HCEC 1CT (cell line): ENCODE measurements around the gene LINGO1.

Experiments
- DNase-seq: peaks from one replicate; pipeline ENCODE4 v3.0.0-alpha.2; 2017

The LINGO1 gene

GRCh38 chr15:77630956-77631744 lies 1.6 kb downstream of the LINGO1 start:
- no peak for DNase-seq

GRCh38 chr15:77630056-77630455 lies 2.7 kb downstream of the LINGO1 start:
- DNase-seq: no peak

- DNase-seq: no peak
Measured at GRCh38 chr15:77629070-77630030, 3.4 kb downstream of the LINGO1 start.

GRCh38 chr15:77628010-77628409 lies 4.7 kb downstream of the LINGO1 start:
- no peak for DNase-seq

GRCh38 chr15:77627581-77627980 lies 5.1 kb downstream of the LINGO1 start:
- DNase-seq: no peak

GRCh38 chr15:77627067-77627466 lies 5.6 kb downstream of the LINGO1 start:
- DNase-seq: no peak

- no peak for DNase-seq
Measured at GRCh38 chr15:77626002-77626401, 6.7 kb downstream of the LINGO1 start.

GRCh38 chr15:77625376-77625775 lies 7.3 kb downstream of the LINGO1 start:
- DNase-seq: no peak

- DNase-seq: no peak
Measured at GRCh38 chr15:77624868-77625267, 7.8 kb downstream of the LINGO1 start.

GRCh38 chr15:77623755-77624524 lies 8.8 kb downstream of the LINGO1 start:
- DNase-seq: no peak

- no peak for DNase-seq
Measured at GRCh38 chr15:77622934-77623754, 9.6 kb downstream of the LINGO1 start.

GRCh38 chr15:77622209-77622933 lies 10.3 kb downstream of the LINGO1 start:
- no peak for DNase-seq

GRCh38 chr15:77621847-77622208 lies 10.9 kb downstream of the LINGO1 start:
- DNase-seq: no peak

GRCh38 chr15:77620960-77621647 lies 11.6 kb downstream of the LINGO1 start:
- no peak for DNase-seq

GRCh38 chr15:77620297-77620696 lies 12.4 kb downstream of the LINGO1 start:
- no peak for DNase-seq

- DNase-seq: no peak
Measured at GRCh38 chr15:77619883-77620282, 12.8 kb downstream of the LINGO1 start.

- no peak for DNase-seq
Measured at GRCh38 chr15:77617476-77618230, 15.1 kb downstream of the LINGO1 start.

GRCh38 chr15:77616072-77616471 lies 16.6 kb downstream of the LINGO1 start:
- no peak for DNase-seq

- DNase-seq: no peak
Measured at GRCh38 chr15:77615472-77615871, 17.2 kb downstream of the LINGO1 start.

- no peak for DNase-seq
Measured at GRCh38 chr15:77614251-77614806, 18.4 kb downstream of the LINGO1 start.
